Measurements from ENCODE around the gene RITA1. TPM values are rescaled to one million over a fixed set of nuclear protein-coding genes. Genes with fewer than 3 reads are reported as not detected.

Gene RITA1
- total RNA-seq, 4 donors from 2014 or later = 14.7 to 21.7 (median 16.9) TPM

GRCh38 chr12:113151655-113152054 is 33.9 kb upstream of the RITA1 start:
- TF ChIP-seq POLR2A (IDR thresholded peaks at IDR 0.05) = no peak
- TF ChIP-seq EP300 (IDR thresholded peaks at IDR 0.05) = no peak
- TF ChIP-seq CTCF (IDR thresholded peaks at IDR 0.05) = no peak
- TF ChIP-seq POLR2AphosphoS5 (IDR thresholded peaks at IDR 0.05) = no peak
- Histone ChIP-seq H3K36me3 (no peaks in the 10 kb centered on the region), H3K4me1 (peaks cover 33% of the 10 kb centered on the region), H3K9me3 (no peaks in the 10 kb centered on the region), H3K4me3 (no peak overlapping the region), H3K27me3 (peaks cover 33% of the 10 kb centered on the region), H3K27ac (no peak overlapping the region)
- DNase-seq (ENCODE audit: low spot score in 2 of 2) = no peak
- WGBS = 88% methylated on average over 3 of the region's 3 CpGs

- Histone ChIP-seq H3K4me3 (peak overlapping the region; percentile 42), H3K9me3 (no peaks in the 10 kb centered on the region), H3K27me3 (peaks cover 33% of the 10 kb centered on the region), H3K27ac (peak overlapping the region; percentile 10), H3K4me1 (peaks cover 33% of the 10 kb centered on the region), H3K36me3 (no peaks in the 10 kb centered on the region)
- 20% methylated on average over 9 of the region's 9 CpGs for WGBS
- DNase-seq (ENCODE audit: low spot score in 2 of 2) = no peak
- TF ChIP-seq POLR2AphosphoS5 (IDR thresholded peaks at IDR 0.05) (no peak), CTCF (IDR thresholded peaks at IDR 0.05) (no peak), EP300 (IDR thresholded peaks at IDR 0.05) (no peak), POLR2A (IDR thresholded peaks at IDR 0.05) (no peak)
These were observed 33.2 kb upstream of the RITA1 start for GRCh38 chr12:113152196-113152834.

- Histone ChIP-seq H3K27ac (peak overlapping the region; percentile 21), H3K9me3 (no peaks in the 10 kb centered on the region), H3K27me3 (peaks cover 33% of the 10 kb centered on the region), H3K36me3 (peaks cover 8% of the 10 kb centered on the region), H3K4me3 (peak overlapping the region; percentile 42), H3K4me1 (peaks cover 33% of the 10 kb centered on the region)
- no peak for TF ChIP-seq POLR2A (IDR thresholded peaks at IDR 0.05)
- no peak for TF ChIP-seq EP300 (IDR thresholded peaks at IDR 0.05)
- peak in 1 of 2 donors; percentile 34 for TF ChIP-seq CTCF (IDR thresholded peaks at IDR 0.05)
- TF ChIP-seq POLR2AphosphoS5 (IDR thresholded peaks at IDR 0.05) = no peak
- WGBS = 7% methylated on average over 63 of the region's 70 CpGs
- DNase-seq (ENCODE audit: low spot score in 2 of 2) = peak in 1 of 2 donors; percentile 66
These were observed 32.4 kb upstream of the RITA1 start for GRCh38 chr12:113152835-113153814.

- H3K27me3 ChIP-seq = peaks cover 33% of the 10 kb centered on the region
- H3K36me3 ChIP-seq = peaks cover 21% of the 10 kb centered on the region
- no peak for DNase-seq (ENCODE audit: low spot score in 2 of 2)
- TF ChIP-seq POLR2A (IDR thresholded peaks at IDR 0.05) (no peak), CTCF (IDR thresholded peaks at IDR 0.05) (no peak), POLR2AphosphoS5 (IDR thresholded peaks at IDR 0.05) (no peak), EP300 (IDR thresholded peaks at IDR 0.05) (no peak)
- 6% methylated on average over 13 of the region's 51 CpGs for WGBS
- H3K4me1 ChIP-seq = peaks cover 29% of the 10 kb centered on the region
- H3K27ac ChIP-seq = no peak overlapping the region
- peak overlapping the region; percentile 22 for H3K4me3 ChIP-seq
- no peaks in the 10 kb centered on the region for H3K9me3 ChIP-seq
These were observed 31.1 kb upstream of the RITA1 start for GRCh38 chr12:113154351-113154973.

All from suprapubic skin (tissue), 4 donors.